Measurements from ENCODE around the gene GUK1. TPM values are rescaled to one million over a fixed set of nuclear protein-coding genes. Genes with fewer than 3 reads are reported as not detected.

Gene GUK1
- total and polyA plus RNA-seq, 2 donors (not counting 1 experiment from before 2014, with no cell fraction given): 125 to 356 TPM

DNA sequence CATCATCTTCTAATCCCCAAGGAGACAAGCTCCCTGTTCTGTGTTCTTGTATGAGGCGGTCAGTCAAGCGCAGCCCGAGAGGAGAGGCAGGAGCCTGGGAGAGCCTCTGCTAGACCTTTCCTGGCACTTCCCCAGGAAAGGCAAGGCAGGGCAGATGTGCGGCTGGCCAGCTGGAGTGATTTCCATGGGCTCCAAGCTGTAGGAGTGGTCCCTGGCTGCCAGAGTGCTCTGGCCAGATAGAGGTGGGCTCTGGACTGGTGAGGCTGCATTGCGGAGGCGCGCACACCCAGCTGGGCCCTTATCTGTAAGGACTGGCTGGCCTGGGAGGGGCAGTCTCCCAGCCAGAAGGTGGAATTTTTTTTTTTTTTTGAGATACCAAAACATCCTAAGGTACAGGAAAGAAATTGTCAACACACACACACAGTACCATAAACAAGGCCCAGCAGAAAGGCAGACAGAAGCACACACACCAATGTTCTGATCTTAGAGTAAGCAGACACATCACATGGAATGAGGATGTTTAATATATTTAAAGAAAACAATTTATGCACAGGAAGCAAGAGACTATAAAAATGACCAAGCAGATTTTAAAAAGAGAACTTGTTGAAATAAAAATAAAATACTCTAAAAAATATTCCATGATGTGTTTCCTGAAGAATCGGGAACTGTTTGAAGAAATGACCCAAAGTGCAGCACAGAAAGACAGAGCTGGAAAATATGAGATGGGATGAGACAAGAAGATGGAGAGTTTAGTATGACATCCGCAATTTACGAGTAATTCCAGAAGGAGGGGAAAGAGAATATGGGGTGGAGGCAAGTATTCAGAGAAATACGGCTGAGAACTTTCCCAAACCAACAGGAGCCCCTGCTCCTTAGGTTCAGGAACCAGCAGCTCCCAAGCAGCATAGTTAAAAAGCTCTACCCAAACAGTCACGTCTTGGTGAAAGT is 38.9 kb downstream of the GUK1 start:
- Histone ChIP-seq H3K36me3 (replicated peaks in 1 of 2; ENCODE audit: control extremely low read depth in 1 of 2, control insufficient read depth in 1 of 2, extremely low read depth in 1 of 2, insufficient read depth in 2 of 2, low read length in 1 of 2) (peaks cover 0 to 10% of the 10 kb centered on the region in 2 experiments), H3K4me3 (ENCODE audit: control extremely low read depth in 1 of 5, extremely low read depth in 1 of 5, insufficient read depth in 1 of 5, low read depth in 2 of 5, low read length in 4 of 5) (no peak overlapping the region), H3K4me1 (ENCODE audit: control insufficient read depth in 2 of 2, insufficient read depth in 2 of 2, low read length in 2 of 2) (no peaks in the 10 kb centered on the region), H3K9me3 (ENCODE audit: control extremely low read depth in 1 of 3, control insufficient read depth in 2 of 3, insufficient read depth in 1 of 3, low read length in 2 of 3) (peaks cover 0 to 7% (median 0%) of the 10 kb centered on the region in 3 donors), H3K27ac (ENCODE audit: low read length in 2 of 2) (no peak overlapping the region), H4K20me1 (ENCODE audit: control insufficient read depth, insufficient read depth, low read length, poor library complexity, severe bottlenecking) (peaks cover 15% of the 10 kb centered on the region), H3K4me2 (replicated peaks; ENCODE audit: low read depth, low read length, poor library complexity, severe bottlenecking) (no peak overlapping the region), H3K79me2 (ENCODE audit: control insufficient read depth, insufficient read depth, low read length) (peaks cover 16% of the 10 kb centered on the region), H2AFZ (ENCODE audit: insufficient read depth, low read depth, low read length, poor library complexity, severe bottlenecking) (no peak overlapping the region), H3K27me3 (replicated peaks in 1 of 4; ENCODE audit: control extremely low read depth in 1 of 4, control insufficient read depth in 3 of 4, insufficient read depth in 4 of 4, low read length in 3 of 4) (no peaks in the 10 kb centered on the region), H3K9ac (ENCODE audit: low read length) (no peak overlapping the region)
- 94% methylated on average over 7 of the region's 12 CpGs for WGBS (ENCODE audit: insufficient coverage)
- ChIA-PET CTCF (interaction anchor here (1.4 kb wide), 1 partner anchor 41 kb away, joined by 5 read pairs; no protein-coding TSS in a partner anchor), POLR2A (no interaction called here)
- DNase-seq (no peak), ATAC-seq (ENCODE audit: low read depth) (no peak)
- intact Hi-C loops (cut with micrococcal nuclease): no loop called here
- Mint-ChIP-seq H3K4me1 (peaks cover 4% of the 10 kb centered on the region), H3K27ac (no peak overlapping the region), H3K4me3 (no peak overlapping the region), H3K9me3 (ENCODE audit: insufficient read depth) (no peaks in the 10 kb centered on the region), H3K27me3 (no peaks in the 10 kb centered on the region)
- TF ChIP-seq, protein P1, sequence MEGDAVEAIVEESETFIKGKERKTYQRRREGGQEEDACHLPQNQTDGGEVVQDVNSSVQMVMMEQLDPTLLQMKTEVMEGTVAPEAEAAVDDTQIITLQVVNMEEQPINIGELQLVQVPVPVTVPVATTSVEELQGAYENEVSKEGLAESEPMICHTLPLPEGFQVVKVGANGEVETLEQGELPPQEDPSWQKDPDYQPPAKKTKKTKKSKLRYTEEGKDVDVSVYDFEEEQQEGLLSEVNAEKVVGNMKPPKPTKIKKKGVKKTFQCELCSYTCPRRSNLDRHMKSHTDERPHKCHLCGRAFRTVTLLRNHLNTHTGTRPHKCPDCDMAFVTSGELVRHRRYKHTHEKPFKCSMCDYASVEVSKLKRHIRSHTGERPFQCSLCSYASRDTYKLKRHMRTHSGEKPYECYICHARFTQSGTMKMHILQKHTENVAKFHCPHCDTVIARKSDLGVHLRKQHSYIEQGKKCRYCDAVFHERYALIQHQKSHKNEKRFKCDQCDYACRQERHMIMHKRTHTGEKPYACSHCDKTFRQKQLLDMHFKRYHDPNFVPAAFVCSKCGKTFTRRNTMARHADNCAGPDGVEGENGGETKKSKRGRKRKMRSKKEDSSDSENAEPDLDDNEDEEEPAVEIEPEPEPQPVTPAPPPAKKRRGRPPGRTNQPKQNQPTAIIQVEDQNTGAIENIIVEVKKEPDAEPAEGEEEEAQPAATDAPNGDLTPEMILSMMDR (IDR thresholded peaks at IDR 0.05): no peak
- no peak for TF ChIP-seq EZH2 (IDR thresholded peaks at IDR 0.05; ENCODE audit: borderline replicate concordance, insufficient read depth, low read depth, low read length, poor library complexity, severe bottlenecking)

Measured in B cell (primary cell).